HUES48 (cell line): ENCODE data around the gene TMUB1.

Experiments used
- H3K27ac ChIP-seq: one replicate; pipeline ENCODE4 v1.7.0; 2013; ENCODE audit warnings: low read depth, low read length, inconsistent platforms
- H3K27me3 ChIP-seq: 2 replicates; pipeline ENCODE4 v1.6.1; 2013; ENCODE audit warnings: mild to moderate bottlenecking, low read length; ENCODE audit not compliant: control insufficient read depth, insufficient read depth
- H3K36me3 ChIP-seq: 2 replicates; pipeline ENCODE4 v1.6.1; 2013; ENCODE audit warnings: low read length; ENCODE audit not compliant: control insufficient read depth, insufficient read depth
- H3K4me1 ChIP-seq: 2 replicates; pipeline ENCODE4 v1.6.1; 2013; ENCODE audit warnings: mild to moderate bottlenecking, low read length; ENCODE audit not compliant: control insufficient read depth, insufficient read depth
- H3K4me3 ChIP-seq: 2 replicates; pipeline ENCODE4 v1.5.1; 2013; ENCODE audit warnings: mild to moderate bottlenecking, low read depth, low read length
- H3K9ac ChIP-seq: 2 replicates; pipeline ENCODE4 v1.6.1; 2013; ENCODE audit warnings: mild to moderate bottlenecking, low read depth, low read length, moderate library complexity
- H3K9me3 ChIP-seq: 2 replicates; pipeline ENCODE4 v1.6.1; 2013; ENCODE audit warnings: low read length; ENCODE audit not compliant: control insufficient read depth, insufficient read depth

Gene TMUB1

GRCh38 chr7:151063212-151063561, 20.1 kb downstream of the TMUB1 start:
- H3K36me3 ChIP-seq: peaks cover 37% of the 10 kb centered on the region
- H3K9ac ChIP-seq: no peak overlapping the region
- no peaks in the 10 kb centered on the region for H3K9me3 ChIP-seq
- H3K27ac ChIP-seq: peak overlapping the region; percentile 91
- H3K4me3 ChIP-seq: peak overlapping the region; percentile 71
- no peaks in the 10 kb centered on the region for H3K27me3 ChIP-seq
- H3K4me1 ChIP-seq: peaks cover 41% of the 10 kb centered on the region

- peak overlapping the region; percentile 55; the same call in 1 of the 2 replicates for H3K9ac ChIP-seq
Observed at GRCh38 chr7:151062399-151063211, 20.7 kb downstream of the TMUB1 start.

GRCh38 chr7:151062111-151062398, 21.2 kb downstream of the TMUB1 start:
- H3K9me3 ChIP-seq: no peaks in the 10 kb centered on the region
- H3K27ac ChIP-seq: peak overlapping the region; percentile 91
- H3K9ac ChIP-seq: no peak overlapping the region; the same call in 1 of the 2 replicates
- no peaks in the 10 kb centered on the region for H3K27me3 ChIP-seq
- peaks cover 36% of the 10 kb centered on the region for H3K4me1 ChIP-seq
- H3K36me3 ChIP-seq: peaks cover 26% of the 10 kb centered on the region
- peak overlapping the region; percentile 86 for H3K4me3 ChIP-seq

More at GRCh38 chr7:151062399-151063211, 20.7 kb downstream of the TMUB1 start:
- Histone ChIP-seq H3K9me3 (no peaks in the 10 kb centered on the region), H3K4me1 (peaks cover 38% of the 10 kb centered on the region), H3K27me3 (no peaks in the 10 kb centered on the region), H3K27ac (peak overlapping the region; percentile 91), H3K4me3 (peak overlapping the region; percentile 71), H3K36me3 (peaks cover 31% of the 10 kb centered on the region)

- peaks cover 2% of the 10 kb centered on the region; the same call in 1 of the 2 replicates for H3K27me3 ChIP-seq
- H3K27ac ChIP-seq: peak overlapping the region; percentile 91
- no peaks in the 10 kb centered on the region for H3K9me3 ChIP-seq
- peaks cover 20% of the 10 kb centered on the region for H3K36me3 ChIP-seq
- H3K9ac ChIP-seq: no peak overlapping the region; the same call in 1 of the 2 replicates
- peak overlapping the region; percentile 86 for H3K4me3 ChIP-seq
- H3K4me1 ChIP-seq: peaks cover 42% of the 10 kb centered on the region
Observed at GRCh38 chr7:151061213-151062110, 21.8 kb downstream of the TMUB1 start.

DNA sequence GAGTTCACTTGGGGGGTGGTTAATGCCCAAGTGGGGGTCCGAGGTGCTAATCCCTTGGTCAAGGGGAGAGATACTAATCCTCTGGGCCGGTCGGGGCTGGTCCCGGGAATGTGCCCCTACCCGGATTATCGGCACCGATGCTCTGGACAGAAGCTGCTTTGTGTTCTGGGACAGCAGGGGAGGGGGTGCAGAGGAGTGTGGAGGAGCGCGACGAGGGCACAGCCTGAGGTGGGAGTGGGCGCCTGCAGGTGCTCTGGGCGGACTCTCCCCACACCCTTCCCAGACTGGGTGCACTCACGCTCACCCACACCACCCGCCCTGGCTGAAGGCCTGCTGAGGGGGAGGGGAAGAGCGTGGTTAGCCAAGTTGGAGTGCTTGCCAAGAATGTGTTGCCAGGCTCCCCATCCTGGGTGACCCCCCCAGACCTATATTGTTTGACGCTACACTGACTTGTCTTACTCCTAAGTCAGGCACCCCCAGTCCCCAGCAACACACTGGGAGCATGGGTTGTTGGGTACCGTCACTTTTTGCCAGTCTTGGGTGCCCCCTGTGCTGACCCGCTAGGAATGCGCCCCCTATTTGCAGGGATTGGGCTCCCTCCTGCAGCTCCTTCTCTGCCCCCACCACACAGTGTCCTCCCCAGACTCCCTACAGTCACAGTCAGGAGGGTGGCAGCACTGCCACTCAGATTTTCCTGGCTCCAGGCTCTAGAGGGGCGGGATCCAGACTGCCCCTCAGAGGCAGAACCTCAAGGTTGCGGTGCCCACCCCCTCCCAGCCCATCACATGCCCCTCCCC, 22.7 kb downstream of the TMUB1 start:
- H3K4me1 ChIP-seq: peaks cover 44% of the 10 kb centered on the region
- H3K36me3 ChIP-seq: peaks cover 12% of the 10 kb centered on the region
- H3K4me3 ChIP-seq: peak overlapping the region; percentile 86
- peak overlapping the region; percentile 13; the same call in 1 of the 2 replicates for H3K9ac ChIP-seq
- H3K9me3 ChIP-seq: no peaks in the 10 kb centered on the region
- peak overlapping the region; percentile 91 for H3K27ac ChIP-seq
- H3K27me3 ChIP-seq: peaks cover 4% of the 10 kb centered on the region; the same call in 1 of the 2 replicates

DNA sequence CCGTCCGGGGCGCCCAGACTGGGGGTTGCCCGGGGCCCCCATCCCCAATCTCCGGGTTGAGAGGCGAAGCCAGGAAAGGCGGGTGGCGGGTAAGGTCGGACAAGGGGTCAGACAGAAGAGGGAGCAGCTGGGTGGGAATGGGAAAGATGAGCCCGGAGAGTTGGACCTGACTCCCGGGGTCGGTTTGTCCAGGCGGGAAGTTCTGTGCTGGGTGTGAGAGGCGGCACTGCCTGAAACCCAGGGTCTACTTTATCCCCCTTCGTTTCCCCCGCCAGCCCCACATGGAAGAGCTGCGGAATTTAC, 23.2 kb downstream of the TMUB1 start:
- Histone ChIP-seq H3K36me3 (peaks cover 7% of the 10 kb centered on the region), H3K27ac (peak overlapping the region; percentile 91), H3K9me3 (no peaks in the 10 kb centered on the region)

DNA sequence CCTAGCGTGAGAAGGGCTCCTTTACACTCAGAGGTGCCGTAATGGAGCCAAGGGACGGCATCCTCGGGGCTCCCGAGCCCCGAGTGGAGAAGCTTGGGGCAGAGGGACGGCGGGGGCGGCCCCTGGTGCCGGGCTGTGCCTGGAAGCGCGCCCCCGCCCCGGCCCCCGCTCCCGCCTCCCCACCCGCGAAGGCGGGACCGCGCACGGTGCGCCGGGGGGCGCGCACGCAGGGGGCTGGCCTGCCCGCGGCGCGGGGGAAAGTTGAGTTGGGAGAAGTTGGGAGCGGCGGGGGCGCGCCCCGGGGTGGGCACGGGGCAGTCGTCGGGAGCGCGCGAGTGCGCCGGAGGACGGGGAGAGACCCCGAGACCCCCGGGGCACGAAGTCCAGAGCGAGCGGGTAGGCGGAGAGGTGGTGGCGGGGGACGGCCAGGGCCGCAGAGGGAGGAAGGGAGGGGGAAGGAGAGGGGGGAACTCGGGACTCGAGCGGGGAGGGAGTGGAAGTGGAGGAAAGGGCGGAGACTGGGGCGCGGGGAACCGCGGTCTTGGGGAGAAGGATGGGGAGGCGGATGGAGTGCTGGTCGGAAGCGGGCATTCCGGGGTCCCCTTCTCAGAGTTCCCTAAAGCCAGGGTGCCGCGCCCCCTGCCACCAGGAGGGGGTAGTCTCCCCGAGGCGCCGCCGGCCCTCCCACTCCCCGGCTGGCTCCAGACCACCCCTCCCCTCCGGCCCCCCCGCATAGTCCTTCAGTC, 23.8 kb downstream of the TMUB1 start, which contains the start of gene SLC4A2:
Gene SLC4A2, plus strand, starts transcription at position 223 of the 746 bp plus-strand sequence. CDS start 2,399 bp downstream, outside the sequence.
- Histone ChIP-seq H3K27me3 (peaks cover 4% of the 10 kb centered on the region; the same call in 1 of the 2 replicates), H3K36me3 (peaks cover 2% of the 10 kb centered on the region), H3K27ac (peak within 1 kb of the TSS; percentile 91), H3K4me1 (peaks cover 44% of the 10 kb centered on the region), H3K4me3 (peak within 1 kb of the TSS; percentile 86), H3K9me3 (no peaks in the 10 kb centered on the region), H3K9ac (peak within 1 kb of the TSS; percentile 13; the same call in 1 of the 2 replicates)

More for the DNA sequence above, 23.2 kb downstream of the TMUB1 start:
- peaks cover 4% of the 10 kb centered on the region; the same call in 1 of the 2 replicates for H3K27me3 ChIP-seq
- peaks cover 44% of the 10 kb centered on the region for H3K4me1 ChIP-seq
- H3K9ac ChIP-seq: peak overlapping the region; percentile 13; the same call in 1 of the 2 replicates
- H3K4me3 ChIP-seq: peak overlapping the region; percentile 86

DNA sequence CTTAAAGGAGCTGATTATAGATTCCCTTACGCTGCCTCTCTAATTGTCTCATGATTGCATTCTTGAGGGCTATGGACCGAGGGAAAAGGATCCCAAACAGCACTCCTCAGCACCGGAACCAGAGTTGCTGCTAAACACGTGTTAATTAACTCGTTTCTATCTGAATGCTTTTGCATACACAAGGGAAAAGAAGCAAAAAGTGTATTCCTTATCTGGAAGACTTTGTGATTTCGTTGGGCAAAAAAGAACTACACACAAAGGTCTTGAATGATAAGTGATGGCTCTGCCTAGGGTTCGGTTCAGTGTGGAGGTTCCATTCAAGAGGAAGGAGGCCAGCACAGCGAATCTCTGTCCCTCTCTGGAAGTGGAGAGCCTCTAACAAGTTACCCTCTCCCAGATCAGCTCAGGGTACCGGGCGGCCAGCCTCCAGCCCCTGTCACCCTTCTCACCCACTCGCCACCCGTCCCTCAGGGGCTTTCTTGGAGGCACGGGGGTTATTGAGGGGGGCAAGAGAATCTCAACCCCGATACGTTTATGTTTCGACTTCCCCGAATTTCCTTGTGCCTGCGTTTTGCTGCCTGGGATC, 24.4 kb downstream of the TMUB1 start:
- Histone ChIP-seq H3K27ac (peak overlapping the region; percentile 91), H3K4me1 (peaks cover 44% of the 10 kb centered on the region)

DNA sequence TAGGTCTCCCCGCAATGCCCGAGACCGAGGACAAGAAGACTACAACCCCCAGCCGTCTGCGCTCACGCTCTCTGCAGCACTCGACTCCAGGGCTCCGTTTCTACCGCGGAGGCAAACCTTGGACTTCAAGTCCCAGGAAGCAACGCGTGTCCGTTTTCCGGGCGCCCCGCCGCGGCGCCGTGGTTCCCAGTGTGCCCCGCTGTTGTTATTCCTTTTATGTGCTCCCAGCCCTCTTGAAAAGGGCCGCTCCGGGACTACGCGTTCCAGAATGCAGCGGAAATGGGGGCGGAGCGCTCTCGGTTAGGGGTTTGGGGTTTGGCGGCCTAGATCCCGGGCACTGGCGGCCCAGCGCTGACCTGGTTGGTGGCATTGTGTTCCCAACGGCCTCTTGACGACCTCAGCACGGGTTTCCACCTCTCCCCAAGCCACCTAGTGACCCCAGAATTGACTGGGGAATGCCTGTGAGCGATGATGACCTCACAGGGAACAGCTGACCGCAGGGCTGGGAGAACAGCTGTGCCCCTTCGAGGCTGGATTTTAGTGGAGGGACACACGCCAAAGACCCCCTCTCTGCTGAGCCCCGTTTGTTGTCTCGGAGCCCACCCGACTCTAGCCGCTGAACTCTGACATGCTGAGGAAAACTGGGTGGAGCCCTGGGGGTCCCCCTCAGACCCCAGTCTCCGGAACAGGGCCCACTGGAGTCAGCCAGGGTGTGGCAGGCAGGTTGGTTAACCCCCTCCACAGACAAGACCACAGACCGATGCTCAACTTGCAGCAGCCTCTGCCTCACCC, 25.1 kb downstream of the TMUB1 start:
- peak overlapping the region; percentile 86 for H3K4me3 ChIP-seq
- H3K27me3 ChIP-seq: peaks cover 4% of the 10 kb centered on the region; the same call in 1 of the 2 replicates
- H3K36me3 ChIP-seq: no peaks in the 10 kb centered on the region
- no peak overlapping the region; the same call in 1 of the 2 replicates for H3K9ac ChIP-seq
- H3K9me3 ChIP-seq: no peaks in the 10 kb centered on the region
- peak overlapping the region; percentile 91 for H3K27ac ChIP-seq
- peaks cover 41% of the 10 kb centered on the region for H3K4me1 ChIP-seq

More for the DNA sequence above, 24.4 kb downstream of the TMUB1 start:
- Histone ChIP-seq H3K36me3 (no peaks in the 10 kb centered on the region), H3K9me3 (no peaks in the 10 kb centered on the region), H3K9ac (no peak overlapping the region), H3K27me3 (peaks cover 4% of the 10 kb centered on the region; the same call in 1 of the 2 replicates), H3K4me3 (peak overlapping the region; percentile 86)
